GM12892 (cell line): ENCODE measurements around the gene DNAJC9.

Experiments
- POLR2A ChIP-seq: IDR thresholded peaks from 2 replicates; pipeline ENCODE4 v1.6.1; 2011; ENCODE audit warnings: low read depth, low read length, control low read depth
- POLR2AphosphoS5 ChIP-seq: IDR thresholded peaks from 2 replicates; pipeline ENCODE4 v1.6.1; 2011; ENCODE audit warnings: low read depth, low read length, control low read depth
- TAF1 ChIP-seq: IDR thresholded peaks from 2 replicates; pipeline ENCODE4 v1.6.1; 2011; ENCODE audit warnings: low read depth, mild to moderate bottlenecking, control low read depth, low read length, borderline replicate concordance

GRCh38 chr10:73219384-73219783 is 27.7 kb downstream of the DNAJC9 start:
- TF ChIP-seq POLR2A (no peak), POLR2AphosphoS5 (no peak), TAF1 (no peak)
